ENCODE results near the gene HNRNPUL2.

- TF ChIP-seq RAD21 (IDR thresholded peaks at IDR 0.05 in 1 of 2, conservative IDR thresholded peaks at IDR 0.05 in 1 of 2; ENCODE audit: low read depth in 2 of 2, low read length in 2 of 2) (no peak), POLR2A (IDR thresholded peaks at IDR 0.05; ENCODE audit: control extremely low read depth in 1 of 2, low read depth in 2 of 2, low read length in 2 of 2) (peak; percentile 78 to 95), GABPA (IDR thresholded peaks at IDR 0.05; ENCODE audit: borderline replicate concordance, insufficient read depth, low read length) (no peak), MAX (IDR thresholded peaks at IDR 0.05) (peak; percentile 51), SIN3A (conservative IDR thresholded peaks at IDR 0.05 in 1 of 2, IDR thresholded peaks at IDR 0.05 in 1 of 2; ENCODE audit: low read depth in 1 of 2, low read length in 2 of 2) (peak; percentile 45 to 57; a peak in 2 of 4 replicates)
Measured at GRCh38 chr11:62771144-62772021, 44.1 kb upstream of the HNRNPUL2 start, which contains the start of gene TAF6L.
